GM19463 (cell line): ENCODE data around the gene UBAP2.
"Not testable (repeated sequence)": the region's sequence is repeated elsewhere in the genome, so short reads cannot be mapped to it uniquely, and the experiment has no call there.

Source experiments
- ATAC-seq: cut with Tn5 transposase; IDR thresholded peaks from one replicate; pipeline ENCODE4 v1.9.1; 2021; ENCODE audit warnings: mild to moderate bottlenecking, moderate library complexity; ENCODE audit not compliant: unreplicated experiment

The UBAP2 gene

DNA sequence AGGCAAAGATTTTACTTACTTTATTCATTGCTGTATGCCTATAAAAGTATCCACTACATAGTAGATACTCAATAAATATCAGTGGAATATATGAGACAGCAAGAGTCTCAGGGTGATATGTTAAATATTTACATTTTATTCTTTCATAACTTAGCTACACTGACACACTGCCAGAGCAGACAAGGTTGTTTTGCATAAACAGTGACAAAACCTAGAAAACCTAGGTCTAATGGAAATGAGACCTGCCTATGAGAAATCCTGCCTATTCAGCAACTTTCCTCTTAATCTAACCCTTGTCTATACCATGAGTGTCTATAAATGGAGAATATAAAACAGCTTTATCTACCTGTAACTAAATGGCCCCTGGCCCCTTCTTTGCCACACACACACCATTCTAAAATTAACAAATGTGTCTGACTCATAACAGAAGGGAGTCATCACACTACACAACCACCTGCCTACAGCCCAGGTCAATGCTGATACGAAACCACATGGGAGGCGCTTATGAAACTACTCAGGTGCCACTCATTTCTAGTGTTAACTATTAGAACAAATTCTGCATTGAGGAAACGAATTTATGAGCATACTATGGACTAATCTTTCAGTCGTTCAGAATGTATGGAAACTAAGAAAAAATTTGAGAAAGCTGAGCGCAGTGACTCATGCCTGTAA, 60.3 kb downstream of the UBAP2 start:
- peak; percentile 99 for ATAC-seq

DNA sequence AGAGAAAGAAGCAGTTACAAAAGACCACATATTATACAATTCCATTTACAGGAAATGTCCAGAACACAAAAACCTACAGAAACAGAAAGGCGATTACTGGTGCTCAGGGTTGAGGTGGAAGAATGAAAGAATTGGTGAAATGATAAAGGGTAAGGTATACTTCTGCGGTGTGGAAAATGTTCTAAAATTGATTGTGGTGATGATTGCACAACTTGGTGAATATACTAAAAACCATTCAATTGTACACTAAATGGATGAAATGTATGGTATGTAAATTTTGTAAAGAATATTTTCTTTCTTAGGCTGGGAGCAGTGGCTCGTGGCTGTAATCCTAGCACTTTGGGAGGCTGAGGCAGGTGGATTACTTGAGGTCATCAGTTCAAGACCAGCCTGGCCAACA, 72.3 kb downstream of the UBAP2 start:
- ATAC-seq = no peak

- ATAC-seq = no peak
These were observed 76.0 kb downstream of the UBAP2 start for GRCh38 chr9:33972698-33973097.

- ATAC-seq = no peak
These were observed 84.5 kb downstream of the UBAP2 start for GRCh38 chr9:33964086-33964768.

DNA sequence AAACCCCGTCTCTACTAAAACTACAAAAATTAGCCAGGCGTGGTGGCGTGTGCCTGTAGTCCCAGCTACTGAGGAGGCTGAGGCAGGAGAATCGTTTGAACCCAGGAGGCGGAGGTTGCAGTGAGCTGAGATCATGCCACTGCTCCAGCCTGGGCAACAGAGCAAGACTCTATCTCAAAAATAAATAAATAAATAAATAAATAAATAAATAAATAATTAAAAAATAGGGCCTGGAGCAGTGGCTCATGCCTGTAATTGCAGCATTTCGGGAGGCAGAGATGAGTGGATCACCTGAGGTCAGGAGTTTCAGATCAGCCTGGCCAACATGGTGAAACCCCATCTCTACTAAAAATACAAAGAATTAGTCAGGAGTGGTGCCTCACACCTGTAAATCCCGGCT, 86.2 kb downstream of the UBAP2 start:
- not testable (repeated sequence) for ATAC-seq

DNA sequence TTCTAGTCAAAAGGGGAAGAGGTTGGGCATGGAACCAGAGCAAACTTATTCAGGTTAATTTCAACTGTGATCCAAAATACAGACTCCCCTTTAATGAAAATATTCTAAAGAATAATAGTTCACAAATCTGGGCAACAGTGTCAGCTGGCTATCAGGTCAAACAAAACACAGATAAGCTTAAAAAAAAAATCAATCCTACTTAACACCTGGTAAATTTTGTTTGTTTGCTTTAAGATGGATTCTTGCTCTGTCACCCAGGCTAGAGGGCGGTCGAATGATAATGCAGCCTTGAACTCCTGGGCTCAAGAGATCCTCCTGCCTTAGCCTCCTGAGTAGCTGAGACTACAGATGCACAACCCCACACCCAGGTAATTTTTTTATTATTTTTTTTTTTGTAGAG, 89.0 kb downstream of the UBAP2 start:
- no peak for ATAC-seq

GRCh38 chr9:33956544-33956943, 92.1 kb downstream of the UBAP2 start:
- ATAC-seq = no peak

- ATAC-seq = no peak
These were observed 96.6 kb downstream of the UBAP2 start for GRCh38 chr9:33952066-33952465.

GRCh38 chr9:33950371-33950770, 98.3 kb downstream of the UBAP2 start:
- ATAC-seq = no peak

DNA sequence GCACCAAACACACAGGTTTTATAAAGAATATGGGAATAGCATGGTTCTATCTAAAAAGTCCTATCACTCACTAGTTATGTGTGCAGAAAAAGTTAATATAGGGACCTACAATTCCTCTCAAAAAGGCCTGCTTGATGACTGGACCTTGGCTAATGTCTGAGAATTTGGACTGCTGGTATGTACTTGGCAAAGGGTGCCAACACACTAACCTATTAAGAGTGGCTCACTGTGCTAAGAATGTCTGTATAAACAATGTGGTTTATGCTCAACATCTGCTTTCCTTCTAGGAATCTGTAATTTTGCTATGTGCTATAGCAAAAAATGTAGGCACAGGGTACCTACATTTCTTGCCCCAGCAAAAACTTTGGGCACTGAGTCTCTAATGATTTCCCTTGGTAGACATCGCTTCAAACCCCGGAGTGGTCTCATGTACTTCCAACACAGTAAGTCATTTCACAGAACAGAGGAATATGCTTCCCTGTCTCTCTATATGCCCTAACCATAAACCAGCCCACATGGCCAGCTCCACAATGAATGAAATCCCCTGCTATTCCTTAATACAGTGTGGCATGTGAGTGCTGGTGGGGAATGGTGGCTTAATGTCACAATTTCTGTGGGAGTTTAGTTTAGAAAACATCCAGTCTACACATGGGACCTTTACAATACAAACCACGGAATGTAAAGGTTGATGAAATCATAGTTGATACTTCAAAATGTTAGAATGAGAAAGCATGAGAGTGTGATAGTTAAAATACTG, 101.7 kb downstream of the UBAP2 start:
- no peak for ATAC-seq

DNA sequence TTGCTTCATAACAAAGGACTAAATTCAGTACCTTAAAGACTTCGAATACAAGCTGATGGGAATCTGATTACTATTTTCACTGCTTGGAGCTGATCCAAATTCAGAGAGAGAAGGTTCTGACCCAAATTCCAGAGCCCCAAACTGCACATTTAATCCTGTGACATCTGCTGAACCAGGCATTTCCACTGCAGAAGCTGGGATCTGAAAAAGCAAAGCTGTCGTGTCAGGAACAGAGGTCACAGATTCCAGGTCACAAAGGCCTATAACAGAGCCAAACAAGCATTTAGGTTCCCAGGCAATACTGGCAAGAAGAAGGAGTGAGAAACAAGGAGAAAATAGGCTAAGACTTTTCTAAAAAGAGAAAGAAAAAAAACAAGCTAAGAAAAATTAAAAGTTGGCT, 105.3 kb downstream of the UBAP2 start:
- no peak for ATAC-seq

GRCh38 chr9:33942471-33943083, 106.1 kb downstream of the UBAP2 start:
- ATAC-seq = no peak

DNA sequence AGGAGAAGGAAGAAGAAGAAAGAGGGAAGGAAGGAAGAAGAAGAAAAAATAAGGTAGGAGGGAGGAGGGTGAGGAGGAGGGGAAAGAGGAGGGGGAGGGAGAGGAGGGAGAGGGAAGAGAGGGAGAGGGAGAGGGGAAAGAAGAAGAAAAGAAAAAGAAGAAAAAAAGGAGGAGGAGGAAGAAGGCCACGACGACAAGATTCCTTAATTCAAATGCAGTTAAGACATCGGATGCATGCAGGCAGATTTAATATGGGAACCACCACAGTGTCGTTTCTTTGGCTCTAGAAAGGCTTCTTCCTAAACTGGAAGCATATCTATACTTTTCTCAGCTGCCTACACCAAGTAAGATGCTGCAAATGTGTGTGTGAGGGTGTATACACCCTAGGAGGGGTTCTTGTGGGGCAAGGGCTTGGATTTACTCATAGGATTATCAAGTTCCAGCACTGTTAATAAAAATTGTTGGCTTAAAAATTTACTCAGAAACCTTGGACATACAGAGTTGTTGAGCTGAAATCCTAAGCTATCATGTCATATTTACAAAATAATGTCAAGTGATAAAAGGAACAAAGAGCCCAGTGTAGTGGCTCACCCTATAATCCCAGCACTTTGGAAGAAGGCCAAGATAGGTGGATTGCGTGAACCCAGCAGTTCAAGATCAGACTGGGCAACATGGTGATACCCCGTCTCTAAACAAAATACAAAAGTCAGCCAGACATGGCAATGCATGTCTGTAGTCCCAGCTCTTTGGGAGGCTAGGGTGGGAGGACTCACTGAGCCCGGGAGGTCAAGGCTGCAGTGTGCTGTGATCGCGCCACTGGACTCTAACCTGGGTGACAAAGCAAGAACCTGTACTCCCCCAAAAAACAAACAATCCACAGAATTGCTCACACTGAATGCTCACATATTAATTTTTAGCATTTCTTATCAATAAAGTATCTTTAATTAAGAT, 108.5 kb downstream of the UBAP2 start:
- ATAC-seq = no peak

GRCh38 chr9:33934188-33934878, 114.4 kb downstream of the UBAP2 start:
- no peak for ATAC-seq

- ATAC-seq = no peak
These were observed 116.4 kb downstream of the UBAP2 start for GRCh38 chr9:33932078-33932807.

DNA sequence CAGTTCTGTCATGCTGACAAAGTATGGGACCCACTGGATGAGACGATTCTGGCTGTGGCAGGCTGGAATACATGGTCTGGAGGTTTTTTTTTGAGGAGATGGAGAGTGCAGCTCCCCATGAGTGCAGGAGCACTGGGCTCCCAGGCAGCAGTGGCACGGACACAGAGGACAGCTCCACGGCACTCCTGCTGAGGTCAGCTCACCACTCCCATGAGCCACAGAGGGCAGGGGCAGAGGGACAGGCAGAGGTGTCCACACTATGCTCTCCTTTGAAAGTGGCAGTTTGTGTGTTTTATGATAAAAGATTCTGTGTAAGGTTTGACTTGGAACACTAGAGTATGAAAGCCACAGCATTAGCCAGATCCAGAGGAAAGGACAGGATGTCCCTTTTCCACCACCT, 117.4 kb downstream of the UBAP2 start:
- ATAC-seq = no peak

DNA sequence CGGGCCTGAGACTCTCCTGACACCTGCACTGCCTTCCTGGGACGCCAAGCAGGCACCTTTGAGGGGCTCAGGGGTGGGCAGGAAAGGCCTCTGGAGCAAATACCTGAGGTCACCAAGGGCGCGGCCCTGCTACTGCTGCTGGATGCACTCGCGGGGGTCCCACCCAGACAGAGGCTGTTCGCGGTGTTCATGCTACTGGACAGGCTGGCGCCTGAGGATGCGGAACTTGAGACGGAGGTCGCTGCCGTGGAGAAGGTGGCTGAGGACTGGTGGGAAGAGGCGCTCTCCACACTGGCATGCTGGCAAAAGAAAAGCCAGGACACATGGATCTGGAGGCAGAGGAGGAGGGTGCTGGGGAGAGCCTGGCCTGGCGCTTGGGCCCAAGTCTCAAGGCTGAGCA, 121.0 kb downstream of the UBAP2 start:
- ATAC-seq = no peak

DNA sequence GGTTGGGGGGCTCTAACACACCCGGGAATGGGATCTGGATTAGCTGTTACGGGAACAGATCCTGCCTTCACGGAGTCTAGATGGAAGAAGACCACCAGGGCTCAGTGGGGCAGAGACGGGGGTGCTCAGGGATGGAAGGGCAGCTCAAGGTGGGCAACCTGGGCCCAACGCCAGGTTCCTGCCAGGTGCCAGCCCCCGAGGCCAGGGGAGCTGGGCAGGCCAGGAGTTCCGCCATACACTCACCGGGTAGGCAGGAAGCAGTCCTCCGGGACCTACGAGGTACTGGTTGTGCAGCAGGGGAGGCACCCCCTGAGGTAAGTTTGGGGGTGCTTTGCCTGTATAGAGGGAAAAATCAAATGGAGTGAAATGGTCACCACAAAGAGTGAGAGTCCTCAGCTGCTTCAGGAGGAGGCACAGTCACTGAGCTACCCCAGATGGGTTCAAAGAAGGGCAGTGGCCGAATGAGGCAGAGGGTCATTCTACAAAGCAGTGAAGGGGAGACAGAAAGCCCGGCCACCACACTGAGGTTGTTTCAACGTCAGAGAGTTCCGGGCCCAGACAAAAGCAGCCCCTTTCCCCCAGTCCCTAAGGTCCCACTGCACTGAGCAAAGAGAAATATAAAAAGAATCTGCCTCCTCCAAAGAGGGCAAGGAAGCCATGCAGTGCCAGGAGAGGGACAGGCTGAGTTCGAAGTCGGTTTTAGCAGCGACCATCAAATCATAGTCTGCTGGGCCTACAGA, 121.8 kb downstream of the UBAP2 start:
- ATAC-seq = no peak
